ENCODE data around the gene ANO10.

The ANO10 gene

GRCh38 chr3:43345246-43345645, 276.6 kb downstream of the ANO10 start:
- H3K4me3 ChIP-seq (ENCODE audit: low read depth, low read length) = no peak overlapping the region
- no peak for TF ChIP-seq CTCF (IDR thresholded peaks at IDR 0.05; ENCODE audit: borderline replicate concordance, insufficient read depth, low read depth, low read length)

- TF ChIP-seq CTCF (IDR thresholded peaks at IDR 0.05; ENCODE audit: borderline replicate concordance, insufficient read depth, low read depth, low read length) = no peak
- no peak overlapping the region for H3K4me3 ChIP-seq (ENCODE audit: low read depth, low read length)
Measured at GRCh38 chr3:43344520-43344919, 277.3 kb downstream of the ANO10 start.

- no peak for TF ChIP-seq CTCF (IDR thresholded peaks at IDR 0.05; ENCODE audit: borderline replicate concordance, insufficient read depth, low read depth, low read length)
- no peak overlapping the region for H3K4me3 ChIP-seq (ENCODE audit: low read depth, low read length)
Measured at GRCh38 chr3:43343815-43344214, 278.0 kb downstream of the ANO10 start.

GRCh38 chr3:43343185-43343584, 278.6 kb downstream of the ANO10 start:
- no peak for TF ChIP-seq CTCF (IDR thresholded peaks at IDR 0.05; ENCODE audit: borderline replicate concordance, insufficient read depth, low read depth, low read length)
- H3K4me3 ChIP-seq (ENCODE audit: low read depth, low read length) = no peak overlapping the region

- no peak for TF ChIP-seq CTCF (IDR thresholded peaks at IDR 0.05; ENCODE audit: borderline replicate concordance, insufficient read depth, low read depth, low read length)
- no peak overlapping the region for H3K4me3 ChIP-seq (ENCODE audit: low read depth, low read length)
Measured at GRCh38 chr3:43341788-43342187, 280.0 kb downstream of the ANO10 start.

- TF ChIP-seq CTCF (IDR thresholded peaks at IDR 0.05; ENCODE audit: borderline replicate concordance, insufficient read depth, low read depth, low read length) = no peak
- H3K4me3 ChIP-seq (ENCODE audit: low read depth, low read length) = no peak overlapping the region
Measured at GRCh38 chr3:43340403-43340802, 281.4 kb downstream of the ANO10 start.

GRCh38 chr3:43338295-43338694, 283.5 kb downstream of the ANO10 start:
- TF ChIP-seq CTCF (IDR thresholded peaks at IDR 0.05; ENCODE audit: borderline replicate concordance, insufficient read depth, low read depth, low read length) = no peak
- no peak overlapping the region for H3K4me3 ChIP-seq (ENCODE audit: low read depth, low read length)

Measured in GM12875 (cell line).